Central memory CD4-positive, alpha-beta T cell (primary cell): ENCODE results near the gene SPA17.

ENCODE experiments used
- DNase-seq: peaks from one replicate; pipeline ENCODE4 v3.0.0; 2022

SPA17 gene

DNA sequence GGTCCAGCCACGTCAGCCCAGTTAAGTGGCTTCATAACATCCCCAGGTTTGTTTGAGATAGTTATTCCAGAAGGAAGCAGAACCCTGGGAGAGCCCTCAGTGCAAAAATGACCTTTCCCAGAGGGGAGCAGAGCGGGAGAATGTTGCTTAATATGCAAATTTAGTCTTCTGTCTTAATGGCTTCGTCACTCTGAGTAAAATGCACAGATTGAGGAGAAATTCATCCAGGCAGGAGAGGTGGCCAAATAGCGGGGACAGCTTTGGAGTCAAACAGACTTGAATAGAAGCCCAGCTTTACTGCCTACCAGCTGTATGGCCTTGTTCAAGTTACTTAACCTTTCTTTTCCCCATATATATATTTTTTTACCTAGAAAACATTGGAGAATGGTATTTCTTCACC, 53.8 kb downstream of the SPA17 start:
- DNase-seq, result no peak

DNA sequence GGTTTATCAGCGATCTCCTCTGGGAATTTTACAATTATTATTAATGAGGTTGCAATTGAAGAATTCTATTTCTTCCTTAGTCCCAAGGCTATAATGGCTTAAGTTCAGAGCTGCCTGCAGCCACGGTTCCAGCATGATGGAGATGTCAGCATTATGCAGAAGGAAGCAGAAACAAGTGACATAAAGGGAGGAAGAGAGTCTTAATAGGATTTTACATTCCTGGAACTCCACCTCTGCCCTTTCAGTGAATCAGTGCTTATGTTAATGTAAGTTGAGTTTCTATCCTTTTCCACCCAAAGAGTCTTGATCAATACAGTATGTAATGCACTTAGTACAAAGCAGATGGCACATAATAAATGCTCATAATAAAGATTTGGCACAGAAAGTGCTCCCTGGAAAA, 54.4 kb downstream of the SPA17 start:
- DNase-seq, result no peak

DNA sequence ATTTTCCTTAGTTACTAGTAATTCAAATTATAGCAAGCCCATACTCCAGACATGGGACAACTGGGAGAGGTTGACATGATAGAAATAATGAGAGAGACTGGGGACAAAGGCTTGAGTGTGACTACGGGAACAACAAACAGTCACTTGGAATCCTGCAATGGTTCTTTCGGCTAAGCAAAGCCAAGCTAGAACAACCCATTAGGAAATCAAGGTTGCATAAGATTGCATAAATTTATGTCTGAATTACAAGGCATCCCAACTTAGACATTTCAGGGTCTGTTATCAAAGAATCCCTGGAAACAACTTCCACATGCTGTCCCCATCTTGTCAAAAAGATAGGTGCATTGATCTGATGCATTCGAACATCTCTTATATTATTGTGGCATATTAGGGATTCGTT, 55.9 kb downstream of the SPA17 start:
- DNase-seq, result no peak

DNA sequence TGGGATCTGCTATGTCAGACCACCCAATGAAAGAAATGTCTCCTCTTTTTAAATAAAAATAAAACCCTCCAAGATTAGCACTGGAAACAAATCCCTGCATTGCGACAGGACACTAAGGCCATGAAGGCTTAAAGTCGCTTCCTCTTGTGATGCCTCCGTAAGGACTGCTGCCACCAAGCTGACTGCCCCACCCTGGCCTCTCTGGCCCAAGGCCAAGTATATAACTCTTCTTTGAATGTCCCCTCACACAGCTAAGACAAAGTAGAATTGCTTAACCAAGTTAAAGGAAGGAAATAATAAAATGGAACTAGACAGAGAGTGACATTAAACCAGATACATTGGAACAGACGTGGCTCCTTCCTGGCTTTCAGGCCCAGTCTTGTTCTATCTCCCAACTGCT, 58.5 kb downstream of the SPA17 start:
- no peak for DNase-seq

DNA sequence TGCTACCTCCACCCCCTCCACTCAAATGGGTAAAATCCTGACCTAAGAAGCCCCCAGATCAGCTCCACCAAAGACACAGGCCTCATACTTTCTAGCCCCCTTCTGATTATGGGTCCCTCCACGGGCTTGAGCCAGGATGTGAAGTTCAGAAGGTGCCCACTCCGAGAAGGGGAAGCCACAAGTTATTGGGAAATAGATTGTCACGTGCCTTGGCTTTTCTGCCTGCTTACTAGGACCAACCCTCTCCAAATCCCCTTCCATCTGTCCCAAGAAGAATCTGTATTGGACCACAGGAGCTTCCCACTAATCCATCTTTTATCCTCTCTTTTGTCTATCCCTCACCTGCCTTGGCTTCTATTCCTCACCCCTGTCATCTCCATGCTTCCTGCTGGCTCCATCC, 63.0 kb downstream of the SPA17 start:
- DNase-seq, result no peak

DNA sequence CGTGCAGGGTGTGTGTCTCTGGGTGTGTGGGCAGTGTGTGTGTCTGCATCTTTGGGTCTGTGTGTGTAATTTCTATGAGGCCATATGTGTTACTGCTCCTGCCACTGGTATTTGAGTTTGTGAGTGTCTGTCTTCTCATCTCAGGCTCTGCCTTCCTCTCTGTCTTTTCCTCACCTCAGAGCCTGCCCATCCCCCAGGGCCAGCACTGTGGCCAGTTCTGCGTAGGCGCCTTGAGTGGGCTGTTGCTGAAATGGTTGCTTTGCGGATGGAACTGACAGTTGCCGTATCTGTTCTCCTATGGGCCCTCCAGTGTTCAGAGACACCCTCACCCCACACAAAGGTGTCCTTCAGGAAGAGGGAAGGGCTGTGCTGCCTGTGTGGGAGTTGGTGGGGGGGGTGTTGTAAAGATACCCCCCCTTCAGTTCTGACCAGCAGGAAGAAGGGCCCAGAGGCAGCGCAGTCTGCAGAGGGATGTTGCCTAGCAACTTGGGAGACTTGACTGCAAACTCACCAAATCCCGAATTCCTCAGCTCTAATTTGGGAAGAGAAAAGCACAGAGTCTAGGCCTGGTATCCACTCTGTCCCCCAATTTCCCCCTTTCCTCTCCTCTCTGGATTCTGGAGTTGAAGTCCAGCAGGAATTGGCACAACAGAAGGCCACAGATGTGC, 64.1 kb downstream of the SPA17 start:
- no peak for DNase-seq

DNA sequence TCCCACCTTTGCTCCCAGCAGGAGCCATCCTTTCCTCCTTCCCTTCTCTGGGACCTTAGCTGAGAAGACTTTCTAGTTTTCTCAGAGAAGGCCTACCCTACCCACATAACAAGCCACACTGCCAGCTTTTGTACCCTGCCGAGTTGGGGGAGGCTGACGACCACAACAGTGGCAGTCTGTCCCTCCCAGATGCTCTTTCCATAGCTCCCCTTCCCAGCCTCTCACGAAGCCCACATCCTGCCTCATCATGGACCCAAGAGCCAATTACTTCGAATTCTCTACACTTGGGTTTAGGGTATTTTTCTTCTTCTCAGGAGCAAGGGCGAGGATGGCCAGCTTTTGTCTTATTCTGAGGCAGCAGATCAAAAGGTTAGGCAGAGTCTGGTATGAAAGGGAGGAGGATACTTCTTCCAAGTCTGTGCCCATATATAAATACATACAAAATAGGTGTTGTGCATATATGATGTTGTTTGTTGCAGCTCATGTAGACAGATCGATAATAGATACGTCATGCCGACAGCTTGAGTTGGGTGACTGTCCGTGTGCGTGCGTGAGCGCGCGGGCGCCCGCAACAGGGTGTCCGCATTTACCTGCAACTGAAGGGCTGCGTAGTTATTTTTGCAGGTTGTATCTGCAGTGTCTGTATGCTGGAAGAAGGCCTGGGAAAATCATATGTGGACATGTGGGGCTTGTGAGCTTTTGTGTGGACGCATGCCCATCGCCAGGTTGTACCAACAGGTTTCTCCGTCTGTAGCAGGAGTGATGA, 65.2 kb downstream of the SPA17 start:
- no peak for DNase-seq

DNA sequence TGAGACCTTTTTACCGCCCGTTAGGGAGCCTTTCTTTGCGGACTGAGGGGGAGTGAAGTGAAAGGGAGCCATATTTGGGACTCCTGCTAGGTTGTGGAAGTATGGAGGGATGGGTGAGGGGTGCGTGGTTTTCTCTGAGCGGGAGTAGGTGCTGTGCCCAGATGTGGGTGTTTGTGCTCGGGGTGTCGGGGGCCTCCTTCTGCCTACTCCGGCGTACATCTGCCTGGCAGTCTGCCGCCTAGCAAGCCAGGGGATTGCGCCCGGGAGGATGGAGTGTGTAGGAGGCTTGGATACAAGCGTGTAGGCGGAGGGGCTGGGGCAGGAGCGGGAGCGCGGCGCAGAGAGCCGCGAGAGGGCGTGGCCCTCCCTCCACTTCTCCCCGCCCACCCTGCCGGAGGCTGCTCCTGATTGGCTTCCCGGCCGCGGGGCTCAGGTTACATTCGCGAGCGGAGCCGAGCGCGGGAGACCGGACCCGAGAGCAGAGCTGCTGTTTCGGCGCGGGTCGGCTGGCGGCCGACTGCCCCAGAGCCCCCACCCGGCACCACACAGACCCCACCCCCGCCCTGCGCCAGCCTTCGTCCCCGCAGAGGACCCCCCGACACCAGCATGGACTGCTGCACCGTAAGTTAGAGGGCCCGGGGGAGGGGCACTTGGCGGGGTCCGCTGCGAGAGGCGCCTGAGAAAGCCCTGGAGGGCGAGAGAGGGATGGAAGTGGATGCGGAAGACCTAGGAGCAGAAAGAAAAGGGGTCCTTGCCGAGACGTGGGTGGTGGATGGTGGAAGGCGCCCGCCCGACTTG, 66.0 kb downstream of the SPA17 start, which contains the start of gene NRGN:
NRGN (plus strand) TSS at position 464 of the 798 bp plus-strand sequence; CDS start at position 607, 143 bp downstream.
- peak; percentile 69 for DNase-seq

DNA sequence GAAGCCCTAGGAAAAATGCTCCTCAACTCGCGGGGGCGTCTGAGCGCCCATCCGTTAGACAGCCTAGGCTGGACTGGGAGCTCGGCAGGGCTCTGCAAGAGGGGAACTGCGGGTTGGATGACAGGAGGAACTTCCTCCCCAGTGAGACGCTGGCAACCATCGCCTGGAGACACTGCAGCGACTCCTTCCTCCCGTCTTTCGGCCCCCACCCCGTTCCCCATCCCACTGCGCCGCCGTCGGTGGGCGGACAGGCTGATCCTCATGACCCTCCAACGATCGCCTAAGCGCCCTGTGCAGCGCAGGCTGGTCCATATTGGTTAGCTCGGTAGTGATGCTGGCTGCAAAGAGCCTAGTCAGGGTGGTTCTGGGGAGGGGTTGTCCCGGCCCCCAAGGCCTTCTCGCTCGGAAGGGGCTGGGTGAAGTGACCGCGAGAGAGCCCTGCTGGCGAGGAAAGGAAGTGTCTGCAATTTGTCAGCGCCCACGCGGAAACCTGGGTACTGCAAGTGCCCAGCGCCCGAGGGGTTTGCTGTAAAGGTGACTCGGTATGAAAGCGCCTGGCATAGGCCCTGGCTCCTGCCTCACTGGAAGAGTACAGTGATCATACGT, 66.7 kb downstream of the SPA17 start:
- DNase-seq, result peak; percentile 53

DNA sequence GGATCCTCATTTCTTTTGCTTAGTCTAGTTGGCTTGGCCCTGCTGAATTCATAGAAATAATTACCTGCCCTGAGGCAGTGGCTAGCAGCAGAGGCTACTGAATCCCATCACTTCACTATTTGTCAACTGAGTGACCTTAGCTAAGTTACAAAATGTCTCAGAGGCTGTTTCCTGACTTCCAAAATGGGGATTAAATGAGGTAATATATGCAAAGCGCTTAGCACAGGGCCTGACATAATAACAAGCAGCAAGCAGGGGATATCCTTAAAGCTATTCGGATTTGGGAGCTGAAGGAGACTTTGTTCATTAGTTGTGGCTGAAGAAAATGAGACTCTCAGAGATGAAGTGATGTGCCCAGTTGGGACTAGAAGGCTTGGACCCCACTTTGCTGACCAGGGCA, 68.9 kb downstream of the SPA17 start:
- DNase-seq, result no peak

DNA sequence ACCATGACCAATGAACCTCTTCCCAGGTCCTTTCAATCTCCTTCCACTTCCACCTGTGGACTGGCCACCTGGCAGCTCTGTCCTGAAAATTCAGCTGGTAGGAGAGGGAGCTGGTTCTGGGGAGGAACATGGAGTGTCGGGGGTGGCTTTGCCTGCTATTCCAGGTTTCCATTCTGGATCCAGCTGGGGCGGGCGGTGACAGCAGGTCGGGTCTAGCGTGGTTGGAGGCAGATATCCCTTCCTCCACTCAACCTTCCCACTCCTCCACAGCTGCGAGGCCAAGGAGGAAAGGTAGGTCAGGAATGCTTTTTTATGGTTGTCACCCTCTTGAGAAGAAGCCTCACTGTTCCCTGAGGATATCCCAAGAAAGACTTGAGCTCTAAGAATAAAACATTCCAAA, 69.3 kb downstream of the SPA17 start:
- no peak for DNase-seq

DNA sequence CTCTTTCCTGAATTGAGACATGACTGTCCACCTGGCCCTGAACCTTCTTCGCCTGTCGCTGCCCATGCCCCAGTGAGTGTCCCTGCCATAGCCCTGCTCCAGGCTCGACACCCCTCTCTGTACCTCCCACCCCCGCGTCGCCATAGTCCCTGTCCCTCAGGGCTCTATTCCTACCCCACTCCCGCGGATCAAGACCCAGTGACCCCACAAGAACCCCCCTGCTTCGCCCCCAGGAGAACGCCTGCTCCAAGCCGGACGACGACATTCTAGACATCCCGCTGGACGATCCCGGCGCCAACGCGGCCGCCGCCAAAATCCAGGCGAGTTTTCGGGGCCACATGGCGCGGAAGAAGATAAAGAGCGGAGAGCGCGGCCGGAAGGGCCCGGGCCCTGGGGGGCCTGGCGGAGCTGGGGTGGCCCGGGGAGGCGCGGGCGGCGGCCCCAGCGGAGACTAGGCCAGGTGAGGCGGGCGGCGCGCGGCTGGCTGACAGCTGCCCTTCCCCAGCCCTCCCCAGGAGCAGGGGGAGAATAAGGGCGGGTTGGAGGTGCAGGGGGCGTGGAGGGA, 71.6 kb downstream of the SPA17 start:
- no peak for DNase-seq

DNA sequence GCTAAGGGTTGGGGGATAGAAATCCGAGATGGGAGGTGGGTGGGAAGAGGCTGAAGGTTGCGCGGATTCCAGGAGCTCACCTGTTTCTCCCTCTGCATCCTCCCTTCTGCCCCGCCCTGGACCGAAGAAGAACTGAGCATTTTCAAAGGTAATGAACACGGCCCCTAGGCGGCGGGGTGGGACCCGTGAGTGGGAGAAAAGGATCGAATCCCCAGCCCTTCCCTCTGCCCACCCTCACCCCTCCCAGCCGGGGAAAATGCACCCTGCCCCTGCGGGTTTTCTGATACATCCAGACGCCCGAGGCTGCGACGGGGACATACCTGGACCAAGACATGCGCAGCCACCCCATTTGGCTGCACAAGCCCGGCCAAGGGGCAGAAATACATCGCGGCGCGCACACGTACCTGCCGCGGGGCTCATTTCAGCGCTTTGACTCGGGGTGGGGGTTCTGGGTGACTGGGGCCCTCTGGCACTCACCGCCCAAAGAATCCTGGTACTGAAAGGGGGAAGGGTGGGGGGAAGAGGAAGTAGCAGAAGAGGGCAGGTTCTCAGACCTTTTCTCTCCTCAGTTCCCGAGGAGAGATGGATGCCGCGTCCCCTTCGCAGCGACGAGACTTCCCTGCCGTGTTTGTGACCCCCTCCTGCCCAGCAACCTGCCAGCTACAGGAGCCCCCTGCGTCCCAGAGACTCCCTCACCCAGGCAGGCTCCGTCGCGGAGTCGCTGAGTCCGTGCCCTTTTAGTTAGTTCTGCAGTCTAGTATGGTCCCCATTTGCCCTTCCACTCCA, 72.3 kb downstream of the SPA17 start:
- DNase-seq, result peak; percentile 16

DNA sequence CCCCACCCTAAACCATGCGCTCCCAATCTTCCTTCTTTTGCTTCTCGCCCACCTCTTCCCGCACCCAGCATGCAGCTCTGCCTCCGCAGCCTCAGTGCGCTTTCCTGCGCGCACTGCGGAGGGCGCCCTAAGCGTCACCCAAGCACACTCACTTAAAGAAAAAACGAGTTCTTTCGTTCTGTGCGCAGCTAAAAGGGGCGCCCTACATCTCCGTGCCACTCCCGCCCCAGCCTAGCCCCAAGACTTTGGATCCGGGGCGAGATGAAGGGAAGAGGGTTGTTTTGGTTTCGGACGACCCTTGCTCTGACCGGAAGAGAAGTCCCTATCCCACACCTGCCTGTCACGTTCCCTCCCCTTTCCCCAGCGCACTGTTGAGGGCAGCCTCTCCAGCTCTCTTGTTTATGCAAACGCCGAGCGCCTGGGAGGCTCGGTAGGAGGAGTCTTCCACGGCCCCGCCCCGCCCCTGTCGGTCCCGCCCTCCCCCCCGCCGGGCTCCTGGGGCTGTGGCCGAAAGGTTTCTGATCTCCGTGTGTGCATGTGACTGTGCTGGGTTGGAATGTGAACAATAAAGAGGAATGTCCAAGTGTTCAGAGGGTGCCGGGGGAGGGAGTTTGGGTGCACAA, 73.0 kb downstream of the SPA17 start:
- DNase-seq, result peak; percentile 79
